Cortex of kidney (tissue), 1 donor: ENCODE measurements around the gene ACOD1.
"Not testable (repeated sequence)": the region's sequence is repeated elsewhere in the genome, so short reads cannot be mapped to it uniquely, and the experiment has no call there.

ENCODE experiments used
- DNase-seq: peaks from one replicate; lab custom pipeline; 2025; lab: John Stamatoyannopoulos, UW

ACOD1 gene

GRCh38 chr13:76948149-76948548, at the start of gene ACOD1:
Gene ACOD1 (plus strand): TSS chr13:76948511. CDS start chr13:76948559, 48 bp downstream.
- no peak for DNase-seq

GRCh38 chr13:76899066-76899465, 49.2 kb upstream of the ACOD1 start:
- not testable (repeated sequence) for DNase-seq

- no peak for DNase-seq
These were observed 44.7 kb upstream of the ACOD1 start for GRCh38 chr13:76903544-76904162.

GRCh38 chr13:76904507-76904906, 43.8 kb upstream of the ACOD1 start:
- no peak for DNase-seq

DNA sequence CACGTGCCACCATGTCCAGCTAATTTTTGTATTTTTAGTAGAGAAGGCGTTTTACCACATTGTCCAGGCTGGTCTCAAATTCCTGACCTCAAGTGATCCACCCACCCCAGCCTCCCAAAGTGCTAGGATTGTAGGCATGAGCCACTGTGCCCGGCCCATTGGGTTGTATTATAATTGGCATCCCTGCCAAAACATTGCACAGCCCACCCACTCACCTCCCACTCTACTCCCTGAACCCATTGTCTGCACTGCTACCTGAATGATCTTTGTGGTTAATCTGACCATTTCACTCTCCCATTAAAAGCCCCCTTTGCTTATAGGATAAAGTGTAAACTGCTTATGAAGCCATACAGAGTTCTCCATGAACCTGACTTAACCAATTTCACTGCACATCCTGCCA, 35.8 kb upstream of the ACOD1 start:
- no peak for DNase-seq

- DNase-seq: no peak
These were observed 34.4 kb upstream of the ACOD1 start for GRCh38 chr13:76913898-76914297.

DNA sequence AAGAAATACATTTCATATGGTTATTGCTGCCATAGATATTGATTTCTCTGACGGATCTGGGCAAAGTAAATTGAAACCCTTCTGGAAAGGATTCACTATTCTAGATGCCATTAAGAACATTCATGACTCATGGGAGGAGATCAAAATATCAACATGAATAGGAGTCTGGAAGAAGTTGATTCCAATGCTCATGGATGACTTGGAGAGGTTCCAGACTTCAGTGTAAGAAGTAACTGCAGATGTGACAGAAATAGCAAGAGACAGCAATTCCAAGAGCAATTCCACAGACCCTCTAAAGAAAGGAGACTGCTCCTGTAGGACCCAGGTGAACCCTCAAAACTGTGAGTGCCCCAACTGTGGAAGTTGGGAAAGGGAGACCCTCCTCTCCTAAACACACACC, 31.2 kb upstream of the ACOD1 start:
- no peak for DNase-seq

GRCh38 chr13:76917755-76918481, 30.4 kb upstream of the ACOD1 start:
- DNase-seq: not testable (repeated sequence)

- DNase-seq: no peak
These were observed 26.8 kb upstream of the ACOD1 start for GRCh38 chr13:76921516-76921915.

- no peak for DNase-seq
These were observed 23.2 kb upstream of the ACOD1 start for GRCh38 chr13:76925115-76925514.

- DNase-seq: no peak
These were observed 20.4 kb upstream of the ACOD1 start for GRCh38 chr13:76927955-76928354.

DNA sequence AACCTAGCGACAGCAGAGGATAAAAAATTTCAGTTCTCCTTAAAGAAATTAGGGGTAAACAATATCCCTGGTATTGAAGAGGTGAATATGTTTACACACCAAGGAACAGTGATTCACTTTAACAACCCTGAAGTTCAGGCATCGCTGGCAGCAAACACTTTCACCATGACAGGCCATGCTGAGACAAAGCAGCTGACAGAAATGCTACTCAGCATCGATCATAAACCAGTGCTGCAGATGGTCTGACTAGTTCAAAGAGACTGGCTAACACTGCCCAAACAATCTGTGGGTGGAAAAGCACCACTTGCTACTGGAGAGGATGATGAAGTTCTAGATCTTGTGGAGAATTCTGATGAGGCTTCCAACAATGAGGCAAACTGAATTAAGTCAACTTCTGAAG, 19.9 kb upstream of the ACOD1 start:
- DNase-seq: no peak

GRCh38 chr13:76929320-76929719, 19.0 kb upstream of the ACOD1 start:
- DNase-seq: no peak

- no peak for DNase-seq
These were observed 18.4 kb upstream of the ACOD1 start for GRCh38 chr13:76929851-76930374.

- no peak for DNase-seq
These were observed 16.2 kb upstream of the ACOD1 start for GRCh38 chr13:76932076-76932475.

DNA sequence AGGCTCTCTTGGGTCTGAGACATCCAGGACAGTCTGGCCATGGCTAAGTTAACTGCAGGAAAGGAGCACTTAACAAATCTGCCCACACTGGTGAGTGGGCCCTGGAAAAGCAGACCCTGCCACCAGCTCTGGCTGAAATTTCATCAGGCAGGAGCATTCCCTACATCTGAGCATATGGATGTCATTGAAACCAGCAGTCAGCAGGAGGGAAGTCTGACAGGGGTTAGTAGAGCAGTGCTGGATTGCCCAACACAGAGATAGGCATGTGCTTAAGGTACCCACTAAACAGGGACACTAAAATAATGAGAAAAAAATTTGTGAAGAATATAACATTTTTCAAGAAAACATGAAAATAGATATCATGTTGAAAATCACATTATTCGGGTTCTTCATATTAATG, 13.6 kb upstream of the ACOD1 start:
- no peak for DNase-seq

DNA sequence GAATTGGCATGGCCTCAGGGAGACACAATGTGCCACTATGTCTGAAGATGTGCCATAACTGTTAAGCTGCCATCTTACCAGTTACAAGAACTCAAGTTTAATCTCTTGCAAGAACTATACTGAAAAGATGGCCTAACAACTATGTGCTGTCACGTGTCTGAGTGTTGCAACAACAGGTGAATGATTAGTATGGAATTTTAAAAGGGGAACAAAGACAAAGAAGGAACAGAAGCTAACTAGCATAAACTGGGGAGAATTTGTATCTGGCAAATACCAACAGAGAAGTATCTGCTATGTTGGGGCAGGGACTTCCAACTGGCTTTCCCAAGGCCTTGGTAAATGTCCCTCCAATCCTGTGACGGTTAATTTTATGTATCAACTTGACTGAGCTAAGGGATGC, 11.5 kb upstream of the ACOD1 start:
- no peak for DNase-seq

DNA sequence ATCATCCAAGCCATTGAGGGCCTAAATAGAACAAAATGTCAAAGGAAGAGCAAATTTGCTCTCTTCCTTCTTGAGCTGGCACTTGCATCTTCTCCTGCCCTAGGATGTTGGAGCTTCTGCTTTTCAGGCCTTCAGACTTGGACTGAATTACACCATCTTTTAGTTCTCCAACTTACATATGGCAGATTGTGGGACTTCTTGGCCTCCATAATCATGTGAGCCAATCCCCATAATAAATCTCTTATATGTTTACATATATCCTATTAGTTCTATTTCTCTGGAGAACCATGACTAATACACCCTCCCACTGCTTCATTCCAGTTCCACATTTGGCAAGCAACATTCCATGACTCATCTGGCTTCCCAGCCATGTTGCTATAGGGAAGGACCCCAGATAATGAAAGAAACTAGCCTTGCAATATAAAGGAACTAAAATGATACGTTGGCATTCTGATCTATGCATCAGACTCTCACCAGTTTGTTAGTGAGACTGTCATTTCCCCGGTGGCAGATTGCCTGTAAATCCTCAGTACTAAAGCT, 11.0 kb upstream of the ACOD1 start:
- no peak for DNase-seq

DNA sequence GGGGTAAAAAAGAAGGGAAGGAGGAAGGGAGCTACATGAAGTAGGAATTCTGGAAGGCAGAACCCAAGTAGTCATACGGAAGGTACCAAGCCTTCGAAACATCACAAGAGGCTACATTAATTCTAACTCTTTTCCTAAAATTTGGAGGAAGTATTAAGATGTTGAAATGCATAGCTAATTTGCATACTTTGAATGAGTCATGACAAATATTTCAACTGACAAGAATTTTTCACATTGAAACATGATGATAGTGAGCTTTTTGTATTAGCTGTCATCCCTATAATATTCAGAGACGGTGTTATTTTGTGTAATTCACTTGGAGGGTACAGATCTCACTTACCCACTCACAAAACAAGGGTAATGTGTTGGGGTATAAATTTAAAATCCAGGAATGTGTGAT, 9.1 kb upstream of the ACOD1 start:
- DNase-seq: no peak

- no peak for DNase-seq
These were observed 5.9 kb upstream of the ACOD1 start for GRCh38 chr13:76942363-76942762.

GRCh38 chr13:76943646-76944045, 4.7 kb upstream of the ACOD1 start:
- DNase-seq: no peak

DNA sequence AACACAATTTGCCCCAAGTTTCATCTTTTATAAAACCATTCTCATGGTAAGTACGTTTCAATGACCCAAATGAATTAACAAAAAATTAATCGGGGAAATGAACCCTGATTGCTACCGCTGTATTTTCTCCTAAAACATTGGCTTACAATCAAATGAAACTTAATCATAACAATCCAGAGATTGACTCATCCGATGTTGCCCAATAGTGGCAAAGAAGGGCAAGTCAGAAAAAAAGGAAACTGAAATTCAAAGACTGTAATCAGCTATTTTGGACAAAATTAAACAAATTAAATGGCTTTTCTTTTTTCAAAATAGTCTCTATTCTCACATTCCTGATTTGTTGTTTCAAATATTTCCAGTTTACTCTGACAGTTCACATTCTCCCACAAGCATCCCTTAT, 3.9 kb upstream of the ACOD1 start:
- DNase-seq: no peak

GRCh38 chr13:76950101-76950500, 1.8 kb downstream of the ACOD1 start:
- DNase-seq: no peak
